ENCODE results near the gene ALPL. TPM values are rescaled to one million over a fixed set of nuclear protein-coding genes. Genes with fewer than 3 reads are reported as not detected.
"Not testable (repeated sequence)": the region's sequence is repeated elsewhere in the genome, so short reads cannot be mapped to it uniquely, and the experiment has no call there.

Gene ALPL
- total RNA-seq, 1 donor from 2014 or later, result 6.6 TPM

GRCh38 chr1:21518774-21519455, 9.7 kb downstream of the ALPL start:
- H3K27ac ChIP-seq, result no peak overlapping the region
- DNase-seq (ENCODE audit: extremely low spot score in 2 of 2), result no peak
- intact Hi-C loops (cut with DNase I), result no loop called here
- H3K27me3 ChIP-seq, result no peaks in the 10 kb centered on the region
- no peaks in the 10 kb centered on the region for H3K4me1 ChIP-seq
- H3K4me3 ChIP-seq, result no peak overlapping the region
- no peaks in the 10 kb centered on the region for H3K9me3 ChIP-seq
- no peaks in the 10 kb centered on the region for H3K36me3 ChIP-seq
- TF ChIP-seq POLR2A (IDR thresholded peaks at IDR 0.05), result no peak
- TF ChIP-seq CTCF (IDR thresholded peaks at IDR 0.05), result no peak
- TF ChIP-seq POLR2AphosphoS5 (IDR thresholded peaks at IDR 0.05; ENCODE audit: insufficient read depth in 1 of 2, low read depth in 1 of 2), result no peak

GRCh38 chr1:21519486-21520070, 10.4 kb downstream of the ALPL start:
- H3K27me3 ChIP-seq; DNase-seq (ENCODE audit: extremely low spot score in 2 of 2); H3K4me1 ChIP-seq; intact Hi-C loops (cut with DNase I); H3K9me3 ChIP-seq; H3K27ac ChIP-seq; H3K36me3 ChIP-seq; H3K4me3 ChIP-seq: not testable (repeated sequence)

GRCh38 chr1:21520899-21521716, 11.9 kb downstream of the ALPL start:
- Histone ChIP-seq H3K4me3 (no peak overlapping the region), H3K36me3 (no peaks in the 10 kb centered on the region), H3K4me1 (no peaks in the 10 kb centered on the region), H3K27ac (no peak overlapping the region), H3K27me3 (no peaks in the 10 kb centered on the region), H3K9me3 (no peaks in the 10 kb centered on the region)
- no peak for DNase-seq (ENCODE audit: extremely low spot score in 2 of 2)
- intact Hi-C loops (cut with DNase I), result no loop called here
- TF ChIP-seq POLR2AphosphoS5 (IDR thresholded peaks at IDR 0.05; ENCODE audit: insufficient read depth in 1 of 2, low read depth in 1 of 2) (no peak), POLR2A (IDR thresholded peaks at IDR 0.05) (no peak), CTCF (IDR thresholded peaks at IDR 0.05) (no peak)

- no peaks in the 10 kb centered on the region for H3K27me3 ChIP-seq
- H3K4me1 ChIP-seq, result no peaks in the 10 kb centered on the region
- no peak overlapping the region for H3K4me3 ChIP-seq
- TF ChIP-seq POLR2AphosphoS5 (IDR thresholded peaks at IDR 0.05; ENCODE audit: insufficient read depth in 1 of 2, low read depth in 1 of 2) (no peak), POLR2A (IDR thresholded peaks at IDR 0.05) (no peak), CTCF (IDR thresholded peaks at IDR 0.05) (no peak)
- no peak overlapping the region for H3K27ac ChIP-seq
- H3K9me3 ChIP-seq, result no peaks in the 10 kb centered on the region
- no peak for DNase-seq (ENCODE audit: extremely low spot score in 2 of 2)
- no peaks in the 10 kb centered on the region for H3K36me3 ChIP-seq
- intact Hi-C loops (cut with DNase I), result no loop called here
Observed at GRCh38 chr1:21521717-21522060, 12.5 kb downstream of the ALPL start.

GRCh38 chr1:21522525-21523038, 13.4 kb downstream of the ALPL start:
- no peaks in the 10 kb centered on the region for H3K9me3 ChIP-seq
- no peak for TF ChIP-seq POLR2AphosphoS5 (IDR thresholded peaks at IDR 0.05; ENCODE audit: insufficient read depth in 1 of 2, low read depth in 1 of 2)
- no peak for TF ChIP-seq CTCF (IDR thresholded peaks at IDR 0.05)
- no peak for TF ChIP-seq POLR2A (IDR thresholded peaks at IDR 0.05)
- no peaks in the 10 kb centered on the region for H3K36me3 ChIP-seq
- no peak for DNase-seq (ENCODE audit: extremely low spot score in 2 of 2)
- H3K4me1 ChIP-seq, result no peaks in the 10 kb centered on the region
- H3K4me3 ChIP-seq, result no peak overlapping the region
- intact Hi-C loops (cut with DNase I), result no loop called here
- H3K27ac ChIP-seq, result no peak overlapping the region
- no peaks in the 10 kb centered on the region for H3K27me3 ChIP-seq
